GM23248 (cell line): ENCODE data around the gene PRLHR. TPM values are rescaled to one million over a fixed set of nuclear protein-coding genes. Genes with fewer than 3 reads are reported as not detected.

Experiments
- DNase-seq: peaks from one replicate; pipeline ENCODE4 v3.0.0-alpha.2; 2015
- H2AFZ ChIP-seq: fragments of 200-600 bp; sonication (generic); 2 replicates; pipeline ENCODE4 v1.6.1; 2016; ENCODE audit warnings: antibody characterized with exemption
- H3F3A ChIP-seq: fragments of 200-600 bp; sonication (generic); 2 replicates; pipeline ENCODE4 v1.6.1; 2016; ENCODE audit warnings: mild to moderate bottlenecking, antibody characterized with exemption, mixed run types; ENCODE audit not compliant: insufficient read depth
- H3K27ac ChIP-seq: fragments of 200-600 bp; sonication (generic); 2 replicates; pipeline ENCODE4 v1.5.1; 2016; ENCODE audit warnings: mild to moderate bottlenecking
- H3K27me3 ChIP-seq: fragments of 200-600 bp; sonication (generic); replicated peaks from 2 replicates; pipeline ENCODE4 v1.6.1; 2016; ENCODE audit warnings: mild to moderate bottlenecking; ENCODE audit not compliant: insufficient read depth
- H3K36me3 ChIP-seq: fragments of 200-600 bp; sonication (generic); 2 replicates; pipeline ENCODE4 v1.6.1; 2016; ENCODE audit warnings: low read depth, mild to moderate bottlenecking
- H3K4me1 ChIP-seq: fragments of 200-600 bp; sonication (generic); 2 replicates; pipeline ENCODE4 v1.6.1; 2016; ENCODE audit warnings: mild to moderate bottlenecking; ENCODE audit not compliant: insufficient read depth
- H3K4me2 ChIP-seq: fragments of 200-600 bp; sonication (generic); one replicate; pipeline ENCODE4 v1.6.1; 2016; ENCODE audit warnings: mild to moderate bottlenecking; ENCODE audit not compliant: unreplicated experiment
- H3K4me3 ChIP-seq: fragments of 200-600 bp; sonication (generic); 2 replicates; pipeline ENCODE4 v1.5.1; 2016; ENCODE audit warnings: mild to moderate bottlenecking
- H3K79me2 ChIP-seq: fragments of 200-600 bp; sonication (generic); 2 replicates; pipeline ENCODE4 v1.6.1; 2016; ENCODE audit warnings: mild to moderate bottlenecking; ENCODE audit not compliant: insufficient read depth
- H3K9ac ChIP-seq: fragments of 200-600 bp; sonication (generic); 2 replicates; pipeline ENCODE4 v1.6.1; 2016; ENCODE audit warnings: mild to moderate bottlenecking
- H3K9me2 ChIP-seq: fragments of 200-600 bp; sonication (generic); 2 replicates; pipeline ENCODE4 v1.6.1; 2016; ENCODE audit warnings: mixed run types, mild to moderate bottlenecking, moderate library complexity; ENCODE audit not compliant: insufficient read depth
- H3K9me3 ChIP-seq: fragments of 200-600 bp; sonication (generic); one replicate; pipeline ENCODE4 v1.6.1; 2017; ENCODE audit warnings: low read depth
- H4K20me1 ChIP-seq: fragments of 200-600 bp; sonication (generic); 2 replicates; pipeline ENCODE4 v1.6.0; 2016; ENCODE audit not compliant: insufficient read depth
- EZH2 ChIP-seq: fragments of 200-600 bp; sonication (generic); IDR thresholded peaks from 2 replicates; pipeline ENCODE4 v1.6.1; 2018; ENCODE audit warnings: antibody characterized with exemption, mild to moderate bottlenecking; ENCODE audit not compliant: insufficient read depth, poor library complexity, severe bottlenecking
- EZH2phosphoT487 ChIP-seq: fragments of 200-600 bp; sonication (generic); IDR thresholded peaks from 2 replicates; pipeline ENCODE4 v1.6.1; 2018; ENCODE audit warnings: antibody characterized with exemption, moderate library complexity, mild to moderate bottlenecking, low read depth; ENCODE audit not compliant: insufficient read depth
- WGBS, 2 experiments: methylation state at CpG; one replicate each; pipeline ENCODE4 v1.1.6; 2015 to 2017; ENCODE audit warnings: low lambda C conversion rate in 2 of 2, low coverage in 1 of 2; ENCODE audit errors: missing lambda C conversion rate in 2 of 2; 5-methylcytosine and 5-hydroxymethylcytosine counted together
- in situ Hi-C: fragments of 300-500 bp; cut with MboI; formaldehyde crosslinking; loops from 2 replicates; pipeline ENCODE4 v1.15.0; 2020
- polyA plus RNA-seq: library from polyadenylated mRNA; unstranded; fragments of >200 nt; fragmentation: Nextera tagmentation; extraction: Ambion mirVana; gene quantifications from 2 replicates; pipeline ENCODE4 v1.2.1, GENCODE V29; 2016
- total RNA-seq: library from RNA; depleted of rRNA; stranded (reverse); fragments of >200 nt; shearing (Covaris generic); gene quantifications from 2 replicates; pipeline ENCODE4 v1.2.3, GENCODE V29; 2014

The PRLHR gene
- total and polyA plus RNA-seq, 2 experiments from 2014 or later, result not detected

DNA sequence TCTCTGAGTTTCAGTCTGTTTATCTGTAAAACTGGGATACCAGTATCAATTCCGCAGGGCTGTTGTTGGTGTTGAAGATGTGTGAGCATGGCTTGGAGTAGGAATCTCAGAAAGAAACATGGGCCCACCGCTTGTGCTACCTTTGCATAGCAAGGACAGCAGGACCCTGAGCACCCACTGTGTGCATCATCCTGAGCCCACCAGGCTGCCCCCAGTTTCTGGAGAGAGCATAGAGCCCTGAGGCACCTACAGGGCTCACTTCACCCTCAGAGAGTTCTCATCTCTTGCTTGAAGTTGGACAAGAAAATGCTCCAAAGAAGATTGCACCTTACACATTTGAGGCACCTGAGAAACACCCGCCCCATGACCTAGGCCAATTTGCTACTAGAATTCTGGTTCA, 12.9 kb downstream of the PRLHR start:
- Histone ChIP-seq H3K9me3 (no peaks in the 10 kb centered on the region), H3K27ac (no peak overlapping the region), H3F3A (peaks cover 21% of the 10 kb centered on the region), H3K9ac (no peak overlapping the region), H3K4me2 (no peak overlapping the region), H3K36me3 (no peaks in the 10 kb centered on the region), H4K20me1 (no peaks in the 10 kb centered on the region), H3K79me2 (no peaks in the 10 kb centered on the region), H3K4me3 (no peak overlapping the region), H3K4me1 (peaks cover 8% of the 10 kb centered on the region), H2AFZ (no peak overlapping the region), H3K9me2 (no peaks in the 10 kb centered on the region), H3K27me3 (peaks cover 32% of the 10 kb centered on the region)
- WGBS, 2 experiments, result 85 to 93% methylated on average over 3 of the region's 3 CpGs
- in situ Hi-C loops, result no loop called here
- DNase-seq, result no peak
- no peak for TF ChIP-seq EZH2phosphoT487
- no peak for TF ChIP-seq EZH2

GRCh38 chr10:118581340-118581739, 14.1 kb downstream of the PRLHR start:
- H3F3A ChIP-seq, result peaks cover 21% of the 10 kb centered on the region
- DNase-seq, result no peak
- H3K27me3 ChIP-seq, result peaks cover 42% of the 10 kb centered on the region
- H2AFZ ChIP-seq, result no peak overlapping the region
- H3K4me1 ChIP-seq, result peaks cover 8% of the 10 kb centered on the region
- no peaks in the 10 kb centered on the region for H3K36me3 ChIP-seq
- H3K4me2 ChIP-seq, result no peak overlapping the region
- WGBS, 2 experiments, result 64 to 65% methylated on average over 4 of the region's 4 CpGs
- H3K27ac ChIP-seq, result no peak overlapping the region
- H3K4me3 ChIP-seq, result no peak overlapping the region
- no peak overlapping the region for H3K9ac ChIP-seq
- H3K9me2 ChIP-seq, result no peaks in the 10 kb centered on the region
- TF ChIP-seq EZH2phosphoT487 (no peak), EZH2 (no peak)
- no peaks in the 10 kb centered on the region for H4K20me1 ChIP-seq
- no peaks in the 10 kb centered on the region for H3K9me3 ChIP-seq
- H3K79me2 ChIP-seq, result no peaks in the 10 kb centered on the region
- in situ Hi-C loops, result no loop called here

- Histone ChIP-seq H3K9ac (no peak overlapping the region), H3K9me3 (no peaks in the 10 kb centered on the region), H3K9me2 (no peaks in the 10 kb centered on the region), H3K4me3 (no peak overlapping the region), H3K4me1 (peaks cover 8% of the 10 kb centered on the region), H3F3A (peaks cover 21% of the 10 kb centered on the region), H3K4me2 (no peak overlapping the region), H3K27ac (no peak overlapping the region), H4K20me1 (no peaks in the 10 kb centered on the region), H3K27me3 (peaks cover 47% of the 10 kb centered on the region), H3K36me3 (no peaks in the 10 kb centered on the region), H3K79me2 (no peaks in the 10 kb centered on the region), H2AFZ (no peak overlapping the region)
- 45 to 53% methylated on average over 8 of the region's 8 CpGs for WGBS, 2 experiments
- in situ Hi-C loops, result no loop called here
- TF ChIP-seq EZH2phosphoT487 (no peak), EZH2 (no peak)
- no peak for DNase-seq
These were observed 14.7 kb downstream of the PRLHR start for GRCh38 chr10:118580702-118581101.

DNA sequence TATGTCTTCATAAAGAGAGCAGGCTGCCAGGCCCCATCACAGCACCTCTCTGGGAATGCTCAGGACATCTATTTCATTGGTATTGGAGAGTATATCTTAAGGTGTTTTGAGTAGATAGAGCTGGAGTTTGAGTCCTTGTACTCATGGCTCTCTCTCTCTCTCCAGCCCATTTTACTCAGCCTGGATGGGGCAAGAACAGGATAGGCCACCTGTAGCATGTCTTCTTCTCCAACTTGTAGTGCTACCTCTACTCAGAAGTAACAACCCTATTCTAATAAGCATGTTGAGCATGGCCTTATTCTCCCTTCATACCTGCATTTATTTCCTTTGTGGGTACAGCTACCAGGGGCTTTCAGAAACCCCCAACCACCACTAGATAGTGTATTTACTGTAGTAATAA, 21.9 kb downstream of the PRLHR start:
- no peak for DNase-seq
- no peaks in the 10 kb centered on the region for H3K9me3 ChIP-seq
- H3K9ac ChIP-seq, result no peak overlapping the region
- in situ Hi-C loops, result loop anchor here (10.0 kb wide), 1 partner anchor 141 kb away; no protein-coding TSS in a partner anchor
- H3K4me3 ChIP-seq, result no peak overlapping the region
- H3K79me2 ChIP-seq, result no peaks in the 10 kb centered on the region
- no peaks in the 10 kb centered on the region for H3K9me2 ChIP-seq
- no peaks in the 10 kb centered on the region for H3K36me3 ChIP-seq
- no peak for TF ChIP-seq EZH2phosphoT487
- peaks cover 8% of the 10 kb centered on the region; the same call in 1 of the 2 replicates for H3K4me1 ChIP-seq
- no peaks in the 10 kb centered on the region for H3F3A ChIP-seq
- no peak overlapping the region for H3K4me2 ChIP-seq
- no peaks in the 10 kb centered on the region for H4K20me1 ChIP-seq
- no peak overlapping the region for H3K27ac ChIP-seq
- no peak overlapping the region for H2AFZ ChIP-seq
- H3K27me3 ChIP-seq, result peaks cover 31% of the 10 kb centered on the region; the same call in 1 of the 2 replicates
